ENCODE measurements around the gene F2R. TPM values are rescaled to one million over a fixed set of nuclear protein-coding genes. Genes with fewer than 3 reads are reported as not detected.

F2R gene
- total RNA-seq, 1 experiment from 2014 or later: 16.9 TPM

- DNase-seq: no peak
- Histone ChIP-seq H3K9me2 (replicated peaks; ENCODE audit: low read length) (no peaks in the 10 kb centered on the region), H3K27me3 (ENCODE audit: low read length) (no peaks in the 10 kb centered on the region), H3F3A (ENCODE audit: low read length, unreplicated experiment) (no peaks in the 10 kb centered on the region), H3K27ac (ENCODE audit: low read length) (no peak overlapping the region), H3K36me3 (ENCODE audit: low read depth, low read length) (no peaks in the 10 kb centered on the region), H3K9me3 (ENCODE audit: low read length) (no peaks in the 10 kb centered on the region), H3K9ac (ENCODE audit: low read length) (no peak overlapping the region), H3K4me2 (ENCODE audit: low read length) (no peak overlapping the region), H3K4me1 (ENCODE audit: insufficient read depth, low read length) (peaks cover 5% of the 10 kb centered on the region; the same call in 1 of the 2 replicates), H2AFZ (ENCODE audit: low read length) (no peak overlapping the region), H4K20me1 (ENCODE audit: low read length) (no peaks in the 10 kb centered on the region), H3K79me2 (ENCODE audit: low read length) (peaks cover 35% of the 10 kb centered on the region), H3K4me3 (ENCODE audit: low read length) (no peak overlapping the region)
- intact Hi-C loops (cut with micrococcal nuclease): loop anchor here (5.0 to 10.0 kb wide), 4 partner anchors 54 to 296 kb away; partner anchors contain the start of gene F2RL1
- ChIA-PET POLR2A (ENCODE audit: unreplicated experiment) (no interaction called here), CTCF (no interaction called here)
- BruUV-seq (replicated peaks): no TSS peak
- ATAC-seq: no peak
- TF ChIP-seq CTCF (conservative IDR thresholded peaks at IDR 0.05; ENCODE audit: low read depth, low read length) (no peak), EZH2phosphoT487 (IDR thresholded peaks at IDR 0.05; ENCODE audit: borderline replicate concordance, low read length) (no peak), EZH2 (IDR thresholded peaks at IDR 0.05; ENCODE audit: low read length, unreplicated experiment) (no peak)
Observed at GRCh38 chr5:76718381-76718832, 2.5 kb downstream of the F2R start.

GRCh38 chr5:76718880-76719279, 3.0 kb downstream of the F2R start:
- no peak for ATAC-seq
- Histone ChIP-seq H2AFZ (ENCODE audit: low read length) (no peak overlapping the region), H3K36me3 (ENCODE audit: low read depth, low read length) (no peaks in the 10 kb centered on the region), H3K4me3 (ENCODE audit: low read length) (no peak overlapping the region), H3K9me2 (replicated peaks; ENCODE audit: low read length) (no peaks in the 10 kb centered on the region), H3K79me2 (ENCODE audit: low read length) (peaks cover 35% of the 10 kb centered on the region), H3K27me3 (ENCODE audit: low read length) (no peaks in the 10 kb centered on the region), H3K4me1 (ENCODE audit: insufficient read depth, low read length) (peaks cover 5% of the 10 kb centered on the region; the same call in 1 of the 2 replicates), H3K4me2 (ENCODE audit: low read length) (no peak overlapping the region), H3K9ac (ENCODE audit: low read length) (no peak overlapping the region), H4K20me1 (ENCODE audit: low read length) (no peaks in the 10 kb centered on the region), H3K27ac (ENCODE audit: low read length) (no peak overlapping the region), H3F3A (ENCODE audit: low read length, unreplicated experiment) (no peaks in the 10 kb centered on the region), H3K9me3 (ENCODE audit: low read length) (no peaks in the 10 kb centered on the region)
- no TSS peak for BruUV-seq (replicated peaks)
- no peak for DNase-seq
- intact Hi-C loops (cut with micrococcal nuclease): loop anchor here (5.0 to 10.0 kb wide), 4 partner anchors 53 to 296 kb away; partner anchors contain the start of gene F2RL1
- ChIA-PET CTCF (no interaction called here), POLR2A (ENCODE audit: unreplicated experiment) (no interaction called here)
- TF ChIP-seq CTCF (conservative IDR thresholded peaks at IDR 0.05; ENCODE audit: low read depth, low read length) (no peak), EZH2phosphoT487 (IDR thresholded peaks at IDR 0.05; ENCODE audit: borderline replicate concordance, low read length) (no peak), EZH2 (IDR thresholded peaks at IDR 0.05; ENCODE audit: low read length, unreplicated experiment) (no peak)

DNA sequence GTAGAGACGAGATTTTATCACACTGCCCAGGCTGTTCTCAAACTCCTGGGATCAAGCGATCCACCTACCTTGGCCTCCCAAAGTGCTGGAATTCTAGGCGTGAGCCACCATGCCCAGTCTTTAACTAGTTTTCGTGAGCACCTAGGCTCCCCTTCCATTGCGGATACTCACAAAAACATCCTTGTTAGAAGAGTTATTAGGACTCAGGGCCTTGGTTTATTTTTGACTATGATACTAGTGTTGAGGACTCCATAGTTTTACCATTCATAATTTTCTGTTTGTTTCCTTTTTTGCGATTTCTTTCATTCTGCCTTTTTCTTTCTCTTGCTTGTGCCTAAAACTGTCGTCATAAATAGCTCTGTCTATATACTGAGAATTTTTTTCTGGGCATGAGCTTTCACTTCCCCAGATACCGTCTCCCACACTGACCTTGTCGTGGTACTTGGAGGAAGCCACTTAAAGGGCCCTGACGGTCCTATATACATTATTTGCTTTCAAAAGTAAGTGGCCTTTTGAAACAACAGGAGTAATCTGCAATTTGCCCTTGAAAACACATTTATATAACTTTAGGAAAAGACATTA, 5.2 kb downstream of the F2R start:
- no TSS peak for BruUV-seq (replicated peaks)
- POLR2A ChIA-PET (ENCODE audit: unreplicated experiment): no interaction called here
- H3K9ac ChIP-seq (ENCODE audit: low read length): no peak overlapping the region
- no peak overlapping the region for H3K27ac ChIP-seq (ENCODE audit: low read length)
- intact Hi-C loops (cut with micrococcal nuclease): no loop called here
- no peaks in the 10 kb centered on the region for H3K9me3 ChIP-seq (ENCODE audit: low read length)
- ATAC-seq (no peak), DNase-seq (no peak)
- TF ChIP-seq CTCF (conservative IDR thresholded peaks at IDR 0.05; ENCODE audit: low read depth, low read length) (no peak), EZH2 (IDR thresholded peaks at IDR 0.05; ENCODE audit: low read length, unreplicated experiment) (no peak), EZH2phosphoT487 (IDR thresholded peaks at IDR 0.05; ENCODE audit: borderline replicate concordance, low read length) (no peak)
- H4K20me1 ChIP-seq (ENCODE audit: low read length): no peaks in the 10 kb centered on the region
- CTCF ChIA-PET: no interaction called here
- peaks cover 5% of the 10 kb centered on the region; the same call in 1 of the 2 replicates for H3K4me1 ChIP-seq (ENCODE audit: insufficient read depth, low read length)
- no peaks in the 10 kb centered on the region for H3K27me3 ChIP-seq (ENCODE audit: low read length)
- no peaks in the 10 kb centered on the region for H3K36me3 ChIP-seq (ENCODE audit: low read depth, low read length)
- H3K4me3 ChIP-seq (ENCODE audit: low read length): no peak overlapping the region
- H3K79me2 ChIP-seq (ENCODE audit: low read length): peaks cover 35% of the 10 kb centered on the region
- H3K9me2 ChIP-seq (replicated peaks; ENCODE audit: low read length): no peaks in the 10 kb centered on the region
- no peak overlapping the region for H3K4me2 ChIP-seq (ENCODE audit: low read length)
- no peak overlapping the region for H2AFZ ChIP-seq (ENCODE audit: low read length)
- H3F3A ChIP-seq (ENCODE audit: low read length, unreplicated experiment): no peaks in the 10 kb centered on the region

All from PC-3 (cell line).